GM12878 (cell line): ENCODE data around the gene THSD4. TPM values are rescaled to one million over a fixed set of nuclear protein-coding genes. Genes with fewer than 3 reads are reported as not detected.

Source experiments
- ATAC-seq: fragments of 200-7000 bp; cut with Tn5 transposase; 3 replicates; pipeline ENCODE4 v1.9.1; 2020; ENCODE audit warnings: mild to moderate bottlenecking, moderate library complexity
- BruUV-seq: library from RNA; stranded (reverse); fragments of 400-500 nt; replicated peaks from 2 replicates; lab custom pipeline; 2021; lab: Mats Ljungman, UMichigan
- CTCF ChIA-PET: fragments of 300-600 bp; sonication (Branson Sonifier 250); formaldehyde crosslinking; extraction: SDS; loops from one replicate; lab custom pipeline; 2021; ENCODE audit warnings: inconsistent platforms; lab: Yijun Ruan, JAX
- POLR2A ChIA-PET: fragments of 350-600 bp; formaldehyde crosslinking; extraction: SDS; loops from one replicate; lab custom pipeline; 2021; ENCODE audit warnings: inconsistent platforms; lab: Charles Lee
- RAD21 ChIA-PET: fragments of 300-600 bp; sonication (Branson Sonifier 250); formaldehyde crosslinking; loops from one replicate; lab custom pipeline; 2023; ENCODE audit warnings: antibody characterized with exemption; ENCODE audit not compliant: unreplicated experiment; lab: Charles Lee
- SMC1A ChIA-PET: fragments of 300-600 bp; sonication (Branson Sonifier 250); formaldehyde crosslinking; loops from one replicate; lab custom pipeline; 2023; ENCODE audit not compliant: unreplicated experiment, uncharacterized antibody; lab: Charles Lee
- DNase-seq: peaks from one replicate; pipeline ENCODE4 v3.0.0-alpha.2; 2011; ENCODE audit warnings: low read depth, low spot score
- FAIRE-seq: peaks from 3 replicates; lab custom pipeline; 2011; peaks lifted over from hg19 to GRCh38; lab: Jason Lieb, UNC
- H2AFZ ChIP-seq: 2 replicates; pipeline ENCODE4 v1.6.0; 2011; ENCODE audit warnings: low read depth, low read length, control low read depth; ENCODE audit not compliant: control insufficient read depth
- H3K27ac ChIP-seq: 2 replicates; pipeline ENCODE4 v1.5.1; 2011; ENCODE audit warnings: control low read depth; ENCODE audit not compliant: control insufficient read depth, insufficient read depth
- H3K27me3 ChIP-seq, 2 experiments: replicated peaks in 1 of 2; 2 replicates each; pipeline versions ENCODE4 v1.6.0 to v1.6.1; 2011; ENCODE audit warnings: low read length in 1 of 2; ENCODE audit not compliant: control insufficient read depth in 2 of 2, insufficient read depth in 2 of 2
- H3K36me3 ChIP-seq, 2 experiments: 2 replicates each; pipeline ENCODE4 v1.5.1; 2011; ENCODE audit warnings: low read length in 1 of 2; ENCODE audit not compliant: control insufficient read depth in 2 of 2, insufficient read depth in 2 of 2
- H3K4me1 ChIP-seq: 2 replicates; pipeline ENCODE4 v1.6.1; 2011; ENCODE audit warnings: mild to moderate bottlenecking, low read length, moderate library complexity, mixed read lengths; ENCODE audit not compliant: control insufficient read depth, insufficient read depth
- H3K4me2 ChIP-seq: 2 replicates; pipeline ENCODE4 v1.6.0; 2011; ENCODE audit warnings: control low read depth; ENCODE audit not compliant: control insufficient read depth, insufficient read depth
- H3K4me3 ChIP-seq: fragments of 200-600 bp; sonication (generic); 2 replicates; pipeline ENCODE4 v1.5.1; 2016
- H3K79me2 ChIP-seq: 2 replicates; pipeline ENCODE4 v1.6.0; 2011; ENCODE audit warnings: low read length; ENCODE audit not compliant: control insufficient read depth, insufficient read depth
- H3K9ac ChIP-seq: 2 replicates; pipeline ENCODE4 v1.8.0; 2011; ENCODE audit warnings: low read length, control low read depth, mixed read lengths; ENCODE audit not compliant: control insufficient read depth, insufficient read depth
- H3K9me3 ChIP-seq: replicated peaks from 3 replicates; pipeline ENCODE4 v1.5.1; 2011; ENCODE audit warnings: mild to moderate bottlenecking, low read length; ENCODE audit not compliant: control insufficient read depth, insufficient read depth
- H4K20me1 ChIP-seq: 2 replicates; pipeline ENCODE4 v1.6.0; 2011; ENCODE audit not compliant: control insufficient read depth, insufficient read depth
- BACH1 ChIP-seq: fragments of 450-650 bp; IDR thresholded peaks from 2 replicates; pipeline ENCODE4 v1.6.1; 2017; ENCODE audit warnings: mild to moderate bottlenecking, borderline replicate concordance
- BMI1 ChIP-seq: fragments of 450-650 bp; IDR thresholded peaks from 2 replicates; pipeline ENCODE4 v1.6.1; 2016; ENCODE audit warnings: mild to moderate bottlenecking, moderate library complexity, borderline replicate concordance
- CEBPZ ChIP-seq: fragments of 150-350 bp; IDR thresholded peaks from 2 replicates; pipeline ENCODE4 v1.6.1; 2016; ENCODE audit warnings: low read depth, low read length
- DPF2 ChIP-seq: fragments of 450-650 bp; IDR thresholded peaks from 2 replicates; pipeline ENCODE4 v1.6.1; 2017; ENCODE audit warnings: mild to moderate bottlenecking
- FOXK2 ChIP-seq: fragments of 450-650 bp; IDR thresholded peaks from 2 replicates; pipeline ENCODE4 v1.6.1; 2017; ENCODE audit warnings: mild to moderate bottlenecking, moderate library complexity
- KAT2A ChIP-seq: conservative IDR thresholded peaks from 2 replicates; pipeline ENCODE4 v1.6.1; 2011; ENCODE audit warnings: low read depth, low read length; ENCODE audit not compliant: control insufficient read depth
- MYB ChIP-seq: fragments of 150-350 bp; IDR thresholded peaks from 2 replicates; pipeline ENCODE4 v1.6.1; 2014; ENCODE audit warnings: mild to moderate bottlenecking, low read depth, low read length, borderline replicate concordance
- NBN ChIP-seq: fragments of 450-650 bp; IDR thresholded peaks from 2 replicates; pipeline ENCODE4 v1.6.1; 2016
- NFIC ChIP-seq: IDR thresholded peaks from 2 replicates; pipeline ENCODE4 v1.6.1; 2012; ENCODE audit warnings: low read depth, mild to moderate bottlenecking, inconsistent platforms, low read length, moderate library complexity
- NRF1 ChIP-seq: conservative IDR thresholded peaks from 2 replicates; pipeline ENCODE4 v1.6.1; 2011; ENCODE audit warnings: mild to moderate bottlenecking, low read depth, low read length, improper control_type of control experiment
- REST ChIP-seq: IDR thresholded peaks from 2 replicates; pipeline ENCODE4 v1.6.1; 2012; ENCODE audit warnings: mild to moderate bottlenecking, low read depth, low read length
- RFX5 ChIP-seq: IDR thresholded peaks from 2 replicates; pipeline ENCODE4 v1.6.1; 2011; ENCODE audit warnings: low read depth, low read length, improper control_type of control experiment
- RUNX3 ChIP-seq: IDR thresholded peaks from 2 replicates; pipeline ENCODE4 v1.6.1; 2012; ENCODE audit warnings: low read length, inconsistent platforms
- WRNIP1 ChIP-seq: IDR thresholded peaks from 2 replicates; pipeline ENCODE4 v1.6.1; 2011; ENCODE audit warnings: low read depth, low read length, improper control_type of control experiment, borderline replicate concordance
- ZBTB33 ChIP-seq: fragments of 450-650 bp; IDR thresholded peaks from 2 replicates; pipeline ENCODE4 v1.6.1; 2017; ENCODE audit warnings: mild to moderate bottlenecking
- ZNF207 ChIP-seq: fragments of 450-650 bp; IDR thresholded peaks from 2 replicates; pipeline ENCODE4 v1.6.1; 2014; ENCODE audit warnings: antibody characterized with exemption, mild to moderate bottlenecking, borderline replicate concordance
- WGBS: methylation state at CpG from one replicate; pipeline ENCODE4 v1.1.6; 2016; ENCODE audit warnings: low lambda C conversion rate; ENCODE audit not compliant: insufficient replicate concordance, insufficient coverage; ENCODE audit errors: missing lambda C conversion rate; 5-methylcytosine and 5-hydroxymethylcytosine counted together
- in situ Hi-C: fragments of 300-500 bp; cut with MboI; formaldehyde crosslinking; loops from 9 replicates; pipeline ENCODE4 v1.14.3; 2018; ENCODE audit warnings: mixed read lengths
- intact Hi-C: fragments of 100-400 bp; cut with micrococcal nuclease; formaldehyde crosslinking; loops from one replicate; pipeline ENCODE4 v1.14.2; 2022; ENCODE audit not compliant: unreplicated experiment
- polyA plus RNA-seq, 11 experiments: library from polyadenylated mRNA; depleted of rRNA in 4 of 11; unstranded in 6 of 11; stranded (reverse) in 5 of 11; fragments of >200 nt; fragmentation: Nextera tagmentation in 4 of 11; fragmentation: Illumina TruSeq in 1 of 11; extraction: Ambion mirVana in 4 of 11; extraction: Trizol in 1 of 11; gene quantifications; 1 replicate in 1 of 11; 2 replicates in 10 of 11; pipeline versions ENCODE4 v1.2.1 to v1.2.3, GENCODE V29; 2011 to 2016; ENCODE audit warnings: inconsistent platforms in 2 of 11, missing spikeins in 2 of 11, low read depth in 1 of 11
- total RNA-seq, 4 experiments: library from RNA; depleted of rRNA in 3 of 4; stranded (reverse); fragments of >200 nt in 3 of 4; fragmentation: Illumina TruSeq in 1 of 4; extraction: Trizol in 1 of 4; gene quantifications; 2 replicates each; pipeline versions ENCODE4 v1.2.1 to v1.2.3, GENCODE V29; 2013 to 2021

THSD4 gene
- total and polyA plus RNA-seq, 10 of the 15 experiments (the other 5 are each of a cell fraction or from before 2014, with no cell fraction given), result 0.04 to 0.13 (median 0.05) TPM; not detected in 7

- Histone ChIP-seq H3K36me3 (no peaks in the 10 kb centered on the region), H2AFZ (no peak overlapping the region), H3K4me2 (no peak overlapping the region), H3K9me3 (no peaks in the 10 kb centered on the region), H4K20me1 (no peaks in the 10 kb centered on the region), H3K9ac (no peak overlapping the region), H3K4me1 (no peaks in the 10 kb centered on the region), H3K27me3 (no peaks in the 10 kb centered on the region), H3K4me3 (no peak overlapping the region), H3K27ac (no peak overlapping the region), H3K79me2 (no peaks in the 10 kb centered on the region)
- ATAC-seq, result no peak
- CTCF ChIA-PET, result interaction anchor here (1.1 kb wide), 1 partner anchor 12 kb away, joined by 3 read pairs; no protein-coding TSS in a partner anchor
- in situ Hi-C loops (no loop called here), intact Hi-C loops (no loop called here)
- SMC1A ChIA-PET, result no interaction called here
- DNase-seq, result no peak
- RAD21 ChIA-PET, result no interaction called here
- FAIRE-seq, result no peak
- no TSS peak for BruUV-seq
- WGBS, result 22% methylated on average over 10 of the region's 10 CpGs
- POLR2A ChIA-PET, result no interaction called here
- TF ChIP-seq DPF2 (no peak), RUNX3 (no peak), CEBPZ (no peak), BACH1 (no peak), MYB (no peak), ZNF207 (no peak), RFX5 (no peak), NFIC (no peak), NBN (no peak), BMI1 (no peak), KAT2A (no peak), NRF1 (no peak), ZBTB33 (no peak), WRNIP1 (no peak), FOXK2 (no peak), REST (no peak)
These were observed 124.5 kb downstream of the THSD4 start for GRCh38 chr15:71239592-71240364.
